Activated CD4-positive, alpha-beta T cell treated with anti-CD3 and anti-CD28 coated beads, Interleukin-2, amount 10 ng/mL, durations not matched to agents 7 days and 5 days (primary cell): ENCODE results near the gene FGGY. TPM values are rescaled to one million over a fixed set of nuclear protein-coding genes. Genes with fewer than 3 reads are reported as not detected.
"Not testable (repeated sequence)": the region's sequence is repeated elsewhere in the genome, so short reads cannot be mapped to it uniquely, and the experiment has no call there.

ENCODE experiments used
- CTCF ChIA-PET: fragments of 350-600 bp; sonication (Branson Sonifier 250); formaldehyde crosslinking; loops from one replicate; lab custom pipeline; 2021; ENCODE audit warnings: antibody characterized with exemption; lab: Charles Lee
- POLR2A ChIA-PET: fragments of 350-600 bp; sonication (Branson Sonifier 250); formaldehyde crosslinking; loops from one replicate; lab custom pipeline; 2021; ENCODE audit warnings: antibody characterized with exemption; lab: Charles Lee
- DNase-seq: peaks from one replicate; pipeline ENCODE4 v3.0.0-alpha.2; 2020
- H3K27ac Mint-ChIP-seq: one replicate; pipeline ENCODE4 v1.8.0; 2021; ENCODE audit warnings: mild to moderate bottlenecking, moderate library complexity, mixed read lengths
- H3K27me3 Mint-ChIP-seq: one replicate; pipeline ENCODE4 v1.8.0; 2021; ENCODE audit warnings: mixed read lengths
- H3K36me3 Mint-ChIP-seq: one replicate; pipeline ENCODE4 v1.8.0; 2021; ENCODE audit warnings: low read depth, mixed read lengths
- H3K4me1 Mint-ChIP-seq: one replicate; pipeline ENCODE4 v1.8.0; 2021; ENCODE audit warnings: mixed read lengths
- H3K4me3 Mint-ChIP-seq: one replicate; pipeline ENCODE4 v1.8.0; 2021; ENCODE audit warnings: mild to moderate bottlenecking, moderate library complexity, mixed read lengths
- H3K9me3 Mint-ChIP-seq: one replicate; pipeline ENCODE4 v1.8.0; 2021; ENCODE audit warnings: mixed read lengths
- total RNA-seq, 2 experiments: library from RNA; stranded (reverse); gene quantifications; one replicate each; pipeline ENCODE4 v1.2.3, GENCODE V29; 2021

Gene FGGY
- total RNA-seq, 2 experiments from 2014 or later: 3.3 to 5.5 TPM

DNA sequence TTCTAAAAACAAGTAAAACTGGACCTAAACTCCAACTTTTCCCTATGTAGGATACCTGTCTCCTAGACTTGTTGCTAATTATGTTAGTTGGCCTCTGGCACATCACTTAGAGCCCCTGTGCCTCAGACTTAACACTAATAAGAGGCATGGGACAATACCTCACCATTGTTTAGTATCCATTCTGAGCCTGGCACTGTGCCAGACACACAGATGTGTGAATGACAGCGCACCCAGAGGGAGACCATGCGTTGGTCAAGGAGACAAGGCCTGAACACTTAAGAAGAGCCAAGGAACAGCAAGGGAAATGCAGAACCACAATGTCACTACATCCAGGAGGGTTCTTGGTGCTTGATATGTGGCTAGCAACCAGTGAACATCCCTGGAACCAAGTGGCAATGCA lies 189.1 kb downstream of the FGGY start:
- Mint-ChIP-seq H3K27me3 (peaks cover 1% of the 10 kb centered on the region), H3K4me1 (peaks cover 6% of the 10 kb centered on the region), H3K9me3 (no peaks in the 10 kb centered on the region), H3K36me3 (no peaks in the 10 kb centered on the region), H3K4me3 (no peak overlapping the region), H3K27ac (no peak overlapping the region)
- ChIA-PET POLR2A (no interaction called here), CTCF (interaction anchor here (0.7 to 1.3 kb wide), 2 partner anchors 16 to 23 kb away, joined by 3 to 4 read pairs; no protein-coding TSS in a partner anchor)
- no peak for DNase-seq

DNA sequence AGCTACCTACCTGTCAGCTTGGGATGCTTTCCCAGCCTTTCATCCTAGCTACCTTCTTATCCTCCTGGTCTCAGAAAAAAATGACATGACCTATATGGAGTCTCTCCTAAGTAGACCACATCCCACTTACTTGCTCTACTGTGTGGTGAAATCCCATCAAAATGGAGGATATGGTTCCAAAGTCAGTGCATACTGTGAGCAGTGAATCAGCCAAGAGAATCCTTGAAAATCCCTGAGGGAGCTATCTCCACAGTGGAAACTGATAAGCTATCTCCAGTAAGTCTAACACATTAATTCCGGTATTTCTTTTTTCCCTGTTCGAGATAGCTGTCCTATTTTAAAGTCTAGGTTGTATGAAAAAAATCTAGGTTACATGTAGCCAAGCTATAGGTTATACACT lies 189.7 kb downstream of the FGGY start:
- Mint-ChIP-seq H3K27me3 (peaks cover 1% of the 10 kb centered on the region), H3K36me3 (no peaks in the 10 kb centered on the region), H3K9me3 (no peaks in the 10 kb centered on the region), H3K4me3 (no peak overlapping the region), H3K27ac (no peak overlapping the region), H3K4me1 (peaks cover 6% of the 10 kb centered on the region)
- ChIA-PET POLR2A (no interaction called here), CTCF (interaction anchor here (1.0 to 1.3 kb wide), 2 partner anchors 16 to 35 kb away, joined by 3 read pairs; no protein-coding TSS in a partner anchor)
- no peak for DNase-seq

DNA sequence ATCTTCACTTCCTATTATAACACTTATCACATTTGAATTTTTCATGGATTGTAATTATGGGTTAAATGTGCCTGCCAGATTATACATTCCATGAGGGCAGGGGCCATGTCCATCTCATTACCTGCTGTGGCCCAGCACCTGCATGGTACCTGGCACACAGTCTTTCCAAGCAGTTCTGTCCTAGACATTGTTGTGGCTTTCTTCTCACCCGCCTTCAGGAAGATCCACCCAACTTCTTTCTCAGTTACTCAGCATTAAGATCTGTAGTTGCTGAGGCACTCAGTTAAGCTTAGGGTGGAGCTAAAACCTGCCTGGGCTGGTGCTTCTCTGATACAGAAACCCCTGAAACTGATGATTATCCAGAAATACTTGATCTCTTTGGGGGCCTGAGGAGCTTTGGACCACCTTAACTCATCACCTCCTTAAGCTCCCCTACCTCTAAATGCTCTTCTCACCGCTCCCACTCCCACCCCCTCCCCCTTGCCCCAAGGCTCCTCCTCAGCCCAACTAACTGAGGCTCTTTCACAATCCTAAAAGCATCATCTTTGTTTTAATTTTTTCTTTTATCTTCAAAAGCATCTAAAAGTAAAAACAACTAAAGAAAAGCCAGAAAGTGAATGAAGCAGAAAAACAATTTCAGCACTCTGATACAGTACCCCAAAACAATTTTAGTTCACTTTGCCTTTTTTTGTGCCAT lies 190.6 kb downstream of the FGGY start:
- Mint-ChIP-seq H3K4me3 (no peak overlapping the region), H3K36me3 (no peaks in the 10 kb centered on the region)

DNA sequence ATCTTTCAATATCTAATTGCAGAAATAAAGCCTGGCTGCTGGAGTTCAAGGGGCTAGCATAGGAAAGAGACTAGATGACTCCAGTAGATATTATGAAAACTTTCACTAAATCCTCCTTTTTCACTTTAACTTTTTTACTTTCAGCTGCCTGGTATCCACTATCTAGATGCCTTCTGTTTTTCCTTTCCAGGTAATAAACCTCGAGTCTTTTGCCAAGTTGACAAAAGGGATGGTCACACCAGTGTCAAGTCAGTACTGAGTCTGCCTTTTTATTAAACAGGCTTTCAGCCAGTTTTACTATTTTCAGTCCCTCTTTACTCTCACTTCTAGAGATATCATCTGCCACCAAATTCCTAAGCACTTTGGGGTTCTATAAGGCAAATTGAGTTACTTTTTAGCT lies 195.6 kb downstream of the FGGY start:
- Mint-ChIP-seq H3K9me3 (no peaks in the 10 kb centered on the region), H3K4me1 (peaks cover 2% of the 10 kb centered on the region), H3K4me3 (no peak overlapping the region), H3K27ac (no peak overlapping the region), H3K27me3 (no peaks in the 10 kb centered on the region), H3K36me3 (no peaks in the 10 kb centered on the region)
- DNase-seq: no peak
- POLR2A ChIA-PET: no interaction called here
- CTCF ChIA-PET: no interaction called here

More for the DNA sequence above, 190.6 kb downstream of the FGGY start:
- peaks cover 6% of the 10 kb centered on the region for H3K4me1 Mint-ChIP-seq
- no peak for DNase-seq
- peaks cover 1% of the 10 kb centered on the region for H3K27me3 Mint-ChIP-seq
- POLR2A ChIA-PET: no interaction called here
- no peak overlapping the region for H3K27ac Mint-ChIP-seq
- CTCF ChIA-PET: interaction anchor here (1.0 to 1.1 kb wide), 2 partner anchors 11 to 34 kb away, joined by 3 read pairs; no protein-coding TSS in a partner anchor
- no peaks in the 10 kb centered on the region for H3K9me3 Mint-ChIP-seq

DNA sequence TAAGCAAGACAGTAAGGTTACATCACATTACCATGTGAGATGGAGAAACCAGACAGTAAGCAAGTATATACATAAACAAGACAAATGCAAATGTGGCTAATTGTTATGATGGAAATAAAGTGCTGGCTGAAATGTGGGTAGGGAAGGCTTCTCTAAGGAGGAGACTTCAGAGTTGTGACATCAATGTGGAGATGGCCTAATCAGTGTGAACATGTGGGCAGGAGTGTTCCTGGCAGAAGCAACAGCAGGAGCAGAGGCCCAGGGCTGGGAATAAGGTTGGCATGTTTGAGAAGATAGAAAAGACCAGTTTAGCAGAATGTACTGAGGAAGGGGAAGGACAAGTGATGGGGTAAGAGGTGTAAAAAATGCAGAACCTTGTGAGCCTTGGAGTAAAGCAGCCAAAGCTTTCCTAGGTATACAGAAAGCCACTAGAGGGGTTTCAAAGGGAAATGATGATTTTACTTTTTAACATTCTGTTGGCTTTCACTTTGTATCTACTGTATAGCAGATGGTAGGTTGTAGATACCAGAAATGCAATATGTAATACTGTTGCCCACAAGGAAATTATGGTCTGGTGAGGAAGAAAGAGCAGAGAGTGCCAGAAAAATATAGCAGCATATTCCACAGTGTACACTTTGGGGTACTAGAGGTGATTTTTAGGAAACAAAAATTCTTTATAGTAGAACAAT lies 197.4 kb downstream of the FGGY start:
- H3K4me1 Mint-ChIP-seq: peaks cover 3% of the 10 kb centered on the region
- no peak for DNase-seq
- H3K4me3 Mint-ChIP-seq: no peak overlapping the region
- no peaks in the 10 kb centered on the region for H3K9me3 Mint-ChIP-seq
- ChIA-PET POLR2A (no interaction called here), CTCF (no interaction called here)
- no peaks in the 10 kb centered on the region for H3K36me3 Mint-ChIP-seq
- H3K27me3 Mint-ChIP-seq: no peaks in the 10 kb centered on the region
- H3K27ac Mint-ChIP-seq: no peak overlapping the region

DNA sequence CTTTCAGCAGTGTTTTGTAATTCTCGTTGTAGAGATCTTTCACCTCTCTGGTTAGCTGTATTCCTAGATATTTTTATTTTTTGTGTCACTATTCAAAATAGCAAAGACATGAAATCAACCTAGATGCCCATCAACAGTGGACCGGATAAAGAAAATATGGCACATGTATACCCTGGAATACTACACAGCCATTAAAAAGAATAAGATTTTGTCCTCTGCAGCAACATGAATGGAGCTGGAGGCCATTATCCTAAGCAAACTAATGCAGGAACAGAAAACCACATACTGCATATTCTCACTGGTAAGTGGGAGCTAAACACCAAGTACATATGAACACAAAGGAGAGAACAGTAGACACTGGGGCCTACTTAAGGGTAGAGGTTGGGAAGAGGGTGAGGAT lies 199.3 kb downstream of the FGGY start:
- CTCF ChIA-PET, H3K36me3 Mint-ChIP-seq, POLR2A ChIA-PET, H3K4me1 Mint-ChIP-seq, H3K27ac Mint-ChIP-seq, H3K4me3 Mint-ChIP-seq, DNase-seq, H3K9me3 Mint-ChIP-seq, H3K27me3 Mint-ChIP-seq: not testable (repeated sequence)

DNA sequence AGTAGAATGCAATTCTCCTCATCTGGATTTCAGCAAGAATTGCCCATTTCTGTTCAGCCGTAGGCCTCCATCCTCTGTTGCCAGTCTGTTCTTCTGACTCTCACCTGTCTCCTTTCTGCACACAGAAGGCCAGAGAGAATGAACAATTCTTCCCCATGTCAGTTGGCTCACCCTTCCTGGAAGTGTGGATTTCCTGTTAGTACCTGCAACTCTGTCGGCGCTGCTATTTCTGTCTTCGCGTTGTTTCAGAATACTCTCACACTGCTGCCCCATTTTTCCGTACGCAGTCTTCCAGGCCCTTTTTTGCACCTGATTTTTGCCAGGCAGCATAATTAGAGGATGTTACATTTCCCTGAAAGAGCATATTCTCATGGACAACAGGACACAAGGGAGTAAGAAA lies 200.7 kb downstream of the FGGY start:
- H3K36me3 Mint-ChIP-seq: no peaks in the 10 kb centered on the region
- H3K9me3 Mint-ChIP-seq: no peaks in the 10 kb centered on the region
- H3K4me1 Mint-ChIP-seq: peaks cover 3% of the 10 kb centered on the region
- no peak overlapping the region for H3K4me3 Mint-ChIP-seq
- no peak overlapping the region for H3K27ac Mint-ChIP-seq
- DNase-seq: no peak
- CTCF ChIA-PET: interaction anchor here (1.2 to 1.3 kb wide), 2 partner anchors 33 to 40 kb away, joined by 4 to 5 read pairs; no protein-coding TSS in a partner anchor
- POLR2A ChIA-PET: no interaction called here
- no peaks in the 10 kb centered on the region for H3K27me3 Mint-ChIP-seq

DNA sequence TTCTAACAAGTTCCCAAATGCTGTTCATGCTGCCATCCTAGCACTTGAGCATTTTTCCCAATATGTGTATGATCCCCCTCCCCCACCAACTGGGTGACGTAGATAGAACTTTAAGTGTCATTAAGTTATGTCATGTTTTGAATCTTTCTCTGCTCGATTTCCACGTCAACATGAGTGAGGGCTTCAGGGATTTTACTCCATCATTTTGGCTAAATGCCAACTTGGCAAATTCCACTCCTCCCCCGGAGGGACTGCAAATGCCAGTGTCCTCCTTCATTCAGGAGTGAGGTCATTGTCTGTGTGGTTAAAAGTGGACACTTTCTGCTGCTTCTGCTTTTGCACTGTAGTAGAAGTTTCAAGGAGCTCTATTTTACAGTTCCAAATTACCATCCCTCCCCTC lies 201.7 kb downstream of the FGGY start:
- no peaks in the 10 kb centered on the region for H3K36me3 Mint-ChIP-seq
- H3K9me3 Mint-ChIP-seq: no peaks in the 10 kb centered on the region
- H3K27ac Mint-ChIP-seq: no peak overlapping the region
- peaks cover 3% of the 10 kb centered on the region for H3K4me1 Mint-ChIP-seq
- POLR2A ChIA-PET: no interaction called here
- H3K4me3 Mint-ChIP-seq: no peak overlapping the region
- no peaks in the 10 kb centered on the region for H3K27me3 Mint-ChIP-seq
- CTCF ChIA-PET: interaction anchor here (0.6 to 1.3 kb wide), 3 partner anchors 32 to 910 kb away, joined by 3 to 5 read pairs (median 4); no protein-coding TSS in a partner anchor
- no peak for DNase-seq

DNA sequence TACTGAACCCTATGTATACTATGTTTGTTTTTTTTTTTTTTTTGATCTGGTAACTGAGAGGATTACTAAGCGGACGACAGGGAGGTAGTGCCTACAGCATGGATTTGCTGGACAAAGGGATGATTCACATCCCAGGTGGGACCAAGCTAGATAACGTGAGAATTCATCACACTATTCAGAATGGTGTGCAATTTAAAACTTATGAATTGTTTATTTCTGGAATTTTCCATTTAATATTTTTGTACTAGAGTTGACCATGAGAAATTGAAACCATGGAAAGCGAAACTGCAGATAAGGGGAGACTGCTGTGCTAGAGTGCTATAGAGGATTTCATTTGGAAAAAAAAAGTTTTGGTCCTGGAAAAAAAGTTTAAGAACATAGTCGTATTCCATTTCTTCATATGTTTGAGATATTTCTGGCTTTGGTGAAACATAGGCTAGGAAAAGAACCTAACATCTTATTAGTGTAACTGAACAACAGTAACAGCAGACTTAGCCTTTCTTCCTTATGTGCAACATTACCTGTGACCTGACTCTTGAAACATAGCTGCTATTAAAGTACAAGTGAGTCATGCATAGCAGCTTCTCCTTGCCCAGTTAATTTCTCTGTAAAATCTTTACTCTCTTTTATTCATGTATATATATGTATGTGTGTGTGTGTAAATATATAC lies 202.5 kb downstream of the FGGY start:
- CTCF ChIA-PET: interaction anchor here (0.6 kb wide), 1 partner anchor 911 kb away, joined by 3 read pairs; no protein-coding TSS in a partner anchor
- Mint-ChIP-seq H3K9me3 (no peaks in the 10 kb centered on the region), H3K36me3 (no peaks in the 10 kb centered on the region), H3K27ac (no peak overlapping the region), H3K27me3 (no peaks in the 10 kb centered on the region), H3K4me3 (no peak overlapping the region), H3K4me1 (peaks cover 3% of the 10 kb centered on the region)
- no peak for DNase-seq
- POLR2A ChIA-PET: no interaction called here

DNA sequence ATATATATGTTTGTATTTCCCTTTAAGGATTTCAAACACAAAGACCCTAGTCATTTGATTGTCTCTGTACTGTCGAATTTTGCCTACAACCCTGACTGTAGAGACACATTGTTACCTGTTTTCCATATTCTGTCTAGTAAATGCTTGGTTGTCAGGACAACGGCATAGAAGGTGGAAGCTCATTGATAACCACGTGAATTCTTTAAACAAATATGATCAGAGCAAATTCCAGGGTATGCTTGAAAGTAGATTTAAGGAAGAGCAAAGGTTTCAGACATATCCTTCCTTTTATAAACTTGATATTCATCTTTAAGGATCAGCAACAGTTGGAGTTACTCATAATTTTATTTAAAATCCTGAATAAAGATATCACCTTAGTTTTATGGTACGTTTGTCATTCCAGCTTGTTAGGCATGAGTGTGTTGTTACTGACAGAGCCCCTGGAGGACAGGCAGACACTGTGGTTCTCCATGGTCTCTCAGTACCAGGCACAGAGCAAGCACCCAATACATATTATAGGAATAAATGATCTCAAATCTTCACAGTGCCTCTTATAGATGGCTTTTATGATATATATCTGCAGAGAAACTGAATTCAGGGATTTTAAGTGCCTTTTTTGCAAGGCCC lies 203.2 kb downstream of the FGGY start:
- DNase-seq: no peak
- peaks cover 3% of the 10 kb centered on the region for H3K4me1 Mint-ChIP-seq
- no peak overlapping the region for H3K4me3 Mint-ChIP-seq
- no peaks in the 10 kb centered on the region for H3K36me3 Mint-ChIP-seq
- H3K27ac Mint-ChIP-seq: no peak overlapping the region
- ChIA-PET CTCF (no interaction called here), POLR2A (no interaction called here)
- H3K9me3 Mint-ChIP-seq: no peaks in the 10 kb centered on the region
- H3K27me3 Mint-ChIP-seq: no peaks in the 10 kb centered on the region

DNA sequence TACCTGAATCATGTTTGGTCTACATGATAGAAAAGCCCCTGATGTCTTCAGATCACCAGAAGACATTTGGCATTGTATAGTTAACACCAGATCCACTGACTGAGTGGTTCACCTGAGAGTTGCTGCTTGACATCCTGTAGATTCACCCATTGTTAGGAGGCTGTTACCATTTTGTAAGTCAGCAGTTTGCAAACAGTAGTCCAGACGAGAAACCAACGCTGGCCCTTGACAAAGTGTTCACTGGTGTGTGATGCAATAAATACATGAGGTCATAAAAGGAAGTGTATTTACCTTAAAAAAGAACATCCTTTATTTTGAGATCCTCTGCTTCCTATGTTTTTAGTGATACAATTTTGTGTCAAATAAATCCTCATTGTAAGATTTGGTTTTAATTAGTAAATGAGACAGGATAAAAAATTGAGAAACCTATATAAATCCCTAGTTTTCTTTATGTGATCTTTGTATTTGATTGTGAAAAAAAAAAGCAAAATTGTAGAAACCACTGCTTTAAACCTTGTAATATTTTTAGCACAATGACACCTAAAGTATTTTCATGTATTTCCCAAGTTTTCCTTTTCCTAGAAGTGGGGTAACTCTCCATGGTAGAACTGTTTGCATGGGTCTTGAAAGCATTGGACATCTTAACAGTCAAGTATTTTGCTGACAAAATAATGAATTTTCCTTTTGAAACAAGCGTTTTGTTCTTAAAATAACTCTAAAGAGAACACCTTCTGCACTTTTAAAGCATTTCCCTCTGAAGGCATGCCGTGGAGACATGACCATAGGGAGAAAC lies 204.3 kb downstream of the FGGY start:
- ChIA-PET POLR2A (no interaction called here), CTCF (interaction anchor here (1.5 kb wide), 1 partner anchor 15 kb away, joined by 3 read pairs; no protein-coding TSS in a partner anchor)
- H3K27me3 Mint-ChIP-seq: no peaks in the 10 kb centered on the region
- H3K36me3 Mint-ChIP-seq: no peaks in the 10 kb centered on the region
- no peak overlapping the region for H3K27ac Mint-ChIP-seq
- no peaks in the 10 kb centered on the region for H3K9me3 Mint-ChIP-seq
- H3K4me1 Mint-ChIP-seq: peaks cover 3% of the 10 kb centered on the region
- no peak overlapping the region for H3K4me3 Mint-ChIP-seq
- no peak for DNase-seq
